SIG-M5 treated with dmso at 0.1 percent for 504 hours (cell line): ENCODE measurements around the gene EPN1.
"Not testable (repeated sequence)": the region's sequence is repeated elsewhere in the genome, so short reads cannot be mapped to it uniquely, and the experiment has no call there.

Experiments used
- DNase-seq: peaks from one replicate; lab custom pipeline; 2025; ENCODE audit not compliant: unreplicated experiment; lab: John Stamatoyannopoulos, UW

The EPN1 gene

GRCh38 chr19:55716531-55716930 is 41.5 kb downstream of the EPN1 start:
- no peak for DNase-seq

DNA sequence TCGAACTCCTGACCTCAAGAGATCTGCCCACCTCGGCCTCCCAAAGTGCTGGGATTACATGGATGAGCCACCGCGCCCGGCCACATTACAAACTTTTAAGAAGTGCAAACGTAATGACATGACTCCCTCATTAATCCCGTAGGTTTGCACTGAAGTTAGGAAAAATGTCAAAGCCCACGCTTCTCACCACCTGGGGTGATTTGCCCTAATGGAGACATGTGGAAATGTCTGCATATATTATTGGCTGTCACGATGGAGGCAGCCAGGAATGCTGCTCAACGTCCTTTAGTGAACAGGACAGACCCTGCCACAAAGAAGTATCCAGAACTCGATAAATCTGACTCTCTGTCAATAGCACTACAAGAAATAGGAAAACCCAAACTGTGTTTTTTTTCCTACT is 42.2 kb downstream of the EPN1 start:
- DNase-seq: no peak

- DNase-seq: not testable (repeated sequence)
Observed at GRCh38 chr19:55717879-55718711, 43.1 kb downstream of the EPN1 start.

DNA sequence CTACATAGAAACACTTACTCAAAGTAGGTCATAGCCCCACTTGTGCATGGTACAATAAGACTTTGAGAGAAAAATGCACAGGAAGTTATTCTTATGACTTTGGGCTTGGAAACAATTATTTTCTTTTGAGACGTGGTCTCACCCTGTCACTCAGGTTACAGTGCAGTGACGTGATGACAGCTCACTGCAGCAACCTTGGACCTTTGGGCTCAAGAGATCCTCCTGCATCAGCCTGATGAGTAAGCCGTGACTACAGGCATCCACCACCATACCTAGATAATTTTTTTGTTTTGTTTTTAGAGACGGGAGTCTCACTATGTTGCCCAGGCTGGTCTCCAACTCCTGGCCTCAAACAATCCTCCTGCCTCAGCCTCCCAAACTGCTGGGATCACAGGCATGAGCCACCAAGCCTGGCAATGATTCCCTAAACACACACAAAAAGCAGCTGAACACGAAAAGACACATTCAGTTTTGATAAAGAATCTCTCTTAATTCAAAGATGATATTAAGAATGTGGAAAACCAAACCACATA is 45.3 kb downstream of the EPN1 start:
- no peak for DNase-seq

- DNase-seq: no peak
Observed at GRCh38 chr19:55720801-55721200, 45.8 kb downstream of the EPN1 start.

DNA sequence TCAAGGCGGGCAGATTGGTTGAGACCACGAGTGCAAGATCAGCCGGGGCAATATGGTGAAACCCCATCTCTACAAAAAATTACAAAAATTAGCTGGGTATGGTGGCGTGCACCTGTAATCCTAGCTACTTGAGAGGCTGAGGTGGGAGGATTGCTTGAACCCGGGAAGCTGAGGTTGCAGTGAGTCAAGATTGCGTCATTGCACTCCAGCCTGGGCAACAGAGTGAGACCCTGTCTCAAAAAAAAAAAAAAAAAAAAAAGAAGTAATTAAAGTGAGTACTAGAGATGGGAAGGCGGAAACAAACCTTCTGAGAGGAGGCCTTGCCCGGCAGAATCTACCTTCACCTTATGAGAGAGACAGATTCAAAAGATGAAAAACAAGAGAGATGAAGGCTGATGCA is 48.5 kb downstream of the EPN1 start:
- no peak for DNase-seq

- not testable (repeated sequence) for DNase-seq
Observed at GRCh38 chr19:55730378-55730777, 55.4 kb downstream of the EPN1 start.

- no peak for DNase-seq
Observed at GRCh38 chr19:55738302-55738701, 63.3 kb downstream of the EPN1 start, which contains the start of gene NLRP9. Gene NLRP9, minus strand, starts transcription at chr19:55738402. Its CDS starts 28 bp downstream, at chr19:55738374.

- DNase-seq: no peak
Observed at GRCh38 chr19:55750715-55751114, 75.7 kb downstream of the EPN1 start.

GRCh38 chr19:55753401-55753800 is 78.4 kb downstream of the EPN1 start:
- no peak for DNase-seq

DNA sequence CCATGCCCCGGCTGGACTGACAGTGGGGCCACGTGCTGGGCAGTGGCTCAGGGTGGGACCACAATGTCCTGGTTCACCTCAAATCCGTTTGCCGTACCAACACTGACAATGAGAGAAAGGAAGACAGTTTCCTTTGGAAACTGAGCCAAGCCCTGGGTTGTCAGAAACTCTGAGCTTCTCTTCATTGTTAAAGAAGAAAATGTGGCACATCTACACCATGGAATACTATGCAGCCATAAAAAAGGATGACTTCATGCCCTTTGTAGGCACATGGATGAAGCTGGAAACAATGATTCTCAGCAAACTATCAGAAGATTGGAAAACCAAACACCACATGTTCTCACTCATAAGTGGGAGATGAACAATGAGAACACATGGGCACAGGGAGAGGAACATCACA is 81.8 kb downstream of the EPN1 start:
- not testable (repeated sequence) for DNase-seq

- DNase-seq: not testable (repeated sequence)
Observed at GRCh38 chr19:55758797-55759196, 83.8 kb downstream of the EPN1 start, which contains the start of gene RFPL4A. Gene RFPL4A, plus strand, starts transcription at chr19:55759097. Its CDS starts 2,704 bp downstream, at chr19:55761801.
